Tibial artery (tissue), 4 donors: Measurements from ENCODE around the gene NEMF.
"Not testable (repeated sequence)": the region's sequence is repeated elsewhere in the genome, so short reads cannot be mapped to it uniquely, and the experiment has no call there.

Source experiments
- DNase-seq, 2 donors: peaks; one replicate each; pipeline ENCODE4 v3.0.0-alpha.2; 2019
- H3K27ac ChIP-seq, 2 donors: fragments of 200-600 bp; sonication (generic) in 1 of 2; 1 replicate in 1 of 2; 2 replicates in 1 of 2; pipeline ENCODE4 v1.5.1; 2018 to 2019; ENCODE audit warnings: mild to moderate bottlenecking in 1 of 2
- H3K27me3 ChIP-seq, 2 donors: fragments of 200-600 bp; sonication (generic) in 1 of 2; one replicate each; pipeline versions ENCODE4 v1.5.1 to v1.6.0; 2016 to 2019
- H3K36me3 ChIP-seq, 3 donors: fragments of 200-600 bp; sonication (generic) in 2 of 3; one replicate each; pipeline ENCODE4 v1.5.1; 2016 to 2019; ENCODE audit warnings: mild to moderate bottlenecking in 2 of 3
- H3K4me1 ChIP-seq, 4 donors: fragments of 200-600 bp; sonication (generic) in 2 of 4; 1 replicate in 3 of 4; 2 replicates in 1 of 4; pipeline ENCODE4 v1.5.1; 2016 to 2019
- H3K4me3 ChIP-seq, 2 donors: fragments of 200-600 bp; sonication (generic) in 1 of 2; 1 replicate in 1 of 2; 2 replicates in 1 of 2; pipeline ENCODE4 v1.5.1; 2018 to 2019; ENCODE audit warnings: mild to moderate bottlenecking in 2 of 2
- H3K9me3 ChIP-seq, 3 donors: fragments of 200-600 bp; sonication (generic) in 1 of 3; one replicate each; pipeline ENCODE4 v1.5.1; 2016 to 2019
- CTCF ChIP-seq, 2 experiments: fragments of 200-600 bp in 1 of 2; fragments of 450-650 bp in 1 of 2; IDR thresholded peaks; one replicate each; pipeline ENCODE4 v1.5.1; 2017 to 2019; ENCODE audit warnings: antibody characterized with exemption in 2 of 2, mild to moderate bottlenecking in 1 of 2, moderate library complexity in 1 of 2
- intact Hi-C: fragments of 100-400 bp; cut with DNase I; formaldehyde crosslinking; loops from one replicate; pipeline ENCODE4 v1.15.0; 2023; ENCODE audit warnings: low total_unique reads

NEMF gene

GRCh38 chr14:49786315-49786714 lies 66.3 kb downstream of the NEMF start:
- no peaks in the 10 kb centered on the region for H3K27me3 ChIP-seq
- no peak overlapping the region for H3K27ac ChIP-seq
- no peak for DNase-seq
- TF ChIP-seq CTCF (IDR thresholded peaks at IDR 0.05): no peak
- peaks cover 85 to 97% (median 96%) of the 10 kb centered on the region in 3 donors for H3K36me3 ChIP-seq
- intact Hi-C loops: no loop called here
- H3K4me3 ChIP-seq: no peak overlapping the region
- H3K4me1 ChIP-seq: no peaks in the 10 kb centered on the region
- H3K9me3 ChIP-seq: no peaks in the 10 kb centered on the region

GRCh38 chr14:49783394-49784014 lies 69.1 kb downstream of the NEMF start:
- H3K4me3 ChIP-seq: no peak overlapping the region
- no peak overlapping the region for H3K27ac ChIP-seq
- intact Hi-C loops: no loop called here
- DNase-seq: no peak
- no peaks in the 10 kb centered on the region for H3K9me3 ChIP-seq
- peaks cover 96 to 98% (median 97%) of the 10 kb centered on the region in 3 donors for H3K36me3 ChIP-seq
- H3K4me1 ChIP-seq: no peaks in the 10 kb centered on the region
- TF ChIP-seq CTCF (IDR thresholded peaks at IDR 0.05): no peak
- no peaks in the 10 kb centered on the region for H3K27me3 ChIP-seq

GRCh38 chr14:49781040-49781439 lies 71.5 kb downstream of the NEMF start:
- H3K9me3 ChIP-seq, H3K4me3 ChIP-seq, H3K27me3 ChIP-seq, H3K4me1 ChIP-seq, H3K27ac ChIP-seq, intact Hi-C loops, DNase-seq: not testable (repeated sequence)
- H3K36me3 ChIP-seq: peaks cover 89 to 99% (median 98%) of the 10 kb centered on the region in 3 donors

GRCh38 chr14:49778421-49778820 lies 74.2 kb downstream of the NEMF start:
- Histone ChIP-seq H3K9me3 (no peaks in the 10 kb centered on the region), H3K27ac (no peak overlapping the region), H3K4me3 (no peak overlapping the region), H3K4me1 (no peaks in the 10 kb centered on the region), H3K36me3 (peaks cover 87 to 100% (median 98%) of the 10 kb centered on the region in 3 donors), H3K27me3 (no peaks in the 10 kb centered on the region)
- intact Hi-C loops: loop anchor here (10.0 kb wide), 1 partner anchor 56 kb away; no protein-coding TSS in a partner anchor
- no peak for DNase-seq
- no peak for TF ChIP-seq CTCF (IDR thresholded peaks at IDR 0.05)

- Histone ChIP-seq H3K9me3 (no peaks in the 10 kb centered on the region), H3K36me3 (peaks cover 51 to 73% (median 64%) of the 10 kb centered on the region in 3 donors), H3K27me3 (no peaks in the 10 kb centered on the region), H3K27ac (no peak overlapping the region), H3K4me3 (no peak overlapping the region), H3K4me1 (peaks cover 0 to 22% (median 19%) of the 10 kb centered on the region in 4 donors)
- DNase-seq: no peak
- intact Hi-C loops: loop anchor here (10.0 kb wide), 1 partner anchor 61 kb away; no protein-coding TSS in a partner anchor
- TF ChIP-seq CTCF (IDR thresholded peaks at IDR 0.05): no peak
These were observed 78.5 kb downstream of the NEMF start for GRCh38 chr14:49774106-49774505.

GRCh38 chr14:49771691-49772090 lies 80.9 kb downstream of the NEMF start:
- not testable (repeated sequence) for H3K9me3 ChIP-seq, H3K27me3 ChIP-seq, H3K4me3 ChIP-seq, DNase-seq, H3K27ac ChIP-seq
- peaks cover 29 to 49% (median 41%) of the 10 kb centered on the region in 3 donors for H3K36me3 ChIP-seq
- peaks cover 0 to 28% (median 23%) of the 10 kb centered on the region in 4 donors for H3K4me1 ChIP-seq
- intact Hi-C loops: loop anchor here (10.0 kb wide), 1 partner anchor 63 kb away; no protein-coding TSS in a partner anchor
